IPS DF 6.9 (cell line): Measurements from ENCODE around the gene SLC35G3.
"Not testable (repeated sequence)": the region's sequence is repeated elsewhere in the genome, so short reads cannot be mapped to it uniquely, and the experiment has no call there.

Experiments
- DNase-seq: peaks from one replicate; pipeline ENCODE4 v3.0.0-alpha.2; 2013; ENCODE audit warnings: low read depth, low spot score
- H3K27ac ChIP-seq: one replicate; pipeline ENCODE4 v1.5.1; 2013; ENCODE audit warnings: low read length, control low read depth
- H3K27me3 ChIP-seq: 2 replicates; pipeline ENCODE4 v1.6.1; 2013; ENCODE audit warnings: mild to moderate bottlenecking, low read length; ENCODE audit not compliant: control insufficient read depth, insufficient read depth
- H3K36me3 ChIP-seq: 2 replicates; pipeline ENCODE4 v1.6.1; 2013; ENCODE audit warnings: low read length; ENCODE audit not compliant: control insufficient read depth, insufficient read depth
- H3K4me1 ChIP-seq: 2 replicates; pipeline ENCODE4 v1.6.1; 2013; ENCODE audit warnings: low read length; ENCODE audit not compliant: control insufficient read depth, insufficient read depth
- H3K4me3 ChIP-seq: 2 replicates; pipeline ENCODE4 v1.5.1; 2013; ENCODE audit warnings: mild to moderate bottlenecking, low read length
- H3K9me3 ChIP-seq: 2 replicates; pipeline ENCODE4 v1.6.1; 2013; ENCODE audit warnings: low read length, inconsistent platforms; ENCODE audit not compliant: control insufficient read depth, insufficient read depth
- WGBS: extraction: QIAGEN DNeasy Blood & Tissue Kit; methylation state at CpG from one replicate; pipeline ENCODE4 v1.1.7; 2013; ENCODE audit warnings: mixed read lengths, missing lambda C conversion rate; ENCODE audit not compliant: insufficient read length, insufficient coverage; 5-methylcytosine and 5-hydroxymethylcytosine counted together

The SLC35G3 gene

DNA sequence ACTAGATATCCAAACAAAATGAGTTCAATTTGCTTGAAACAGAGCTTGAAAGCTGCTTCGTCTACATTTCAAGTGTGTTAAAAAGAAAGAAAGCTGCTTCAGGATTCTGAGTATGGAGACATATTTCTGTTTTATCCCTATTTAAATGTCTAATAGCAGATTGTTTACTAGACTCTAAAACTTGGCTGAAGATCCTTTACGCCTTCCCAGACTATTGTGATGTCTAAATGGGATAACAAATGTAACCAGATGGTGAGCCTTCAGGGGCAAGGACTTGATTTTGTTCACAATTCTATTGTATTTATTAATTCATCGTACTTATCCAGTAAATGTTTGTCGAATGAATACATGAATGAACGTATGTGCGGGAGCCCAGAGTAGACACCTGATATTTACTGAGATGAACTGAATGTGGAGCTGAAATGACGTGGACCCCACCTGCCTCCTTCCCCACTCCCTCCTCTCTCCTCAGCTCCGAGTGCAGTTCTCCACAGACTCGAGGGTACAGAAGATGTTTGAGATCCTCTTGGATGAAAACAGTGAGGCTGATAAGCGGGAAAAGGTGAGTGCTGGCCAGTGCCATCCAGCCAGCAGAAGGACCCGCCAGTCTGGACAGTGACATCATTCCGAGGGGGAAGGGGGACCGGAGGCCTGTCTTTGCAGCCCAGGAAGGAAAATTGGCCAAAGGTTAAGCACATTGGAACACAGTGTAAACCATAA, 41.6 kb downstream of the SLC35G3 start:
- Histone ChIP-seq H3K36me3 (no peaks in the 10 kb centered on the region), H3K4me3 (no peak overlapping the region), H3K9me3 (no peaks in the 10 kb centered on the region), H3K4me1 (no peaks in the 10 kb centered on the region), H3K27me3 (no peaks in the 10 kb centered on the region), H3K27ac (no peak overlapping the region)
- no peak for DNase-seq
- WGBS = no CpG with 5 or more reads among the region's 13 CpGs

GRCh38 chr17:35151080-35151479, 43.1 kb downstream of the SLC35G3 start:
- H3K27ac ChIP-seq, H3K27me3 ChIP-seq, H3K9me3 ChIP-seq, DNase-seq, H3K4me1 ChIP-seq, H3K36me3 ChIP-seq, H3K4me3 ChIP-seq: not testable (repeated sequence)
- WGBS = no CpG with 5 or more reads among the region's 29 CpGs

DNA sequence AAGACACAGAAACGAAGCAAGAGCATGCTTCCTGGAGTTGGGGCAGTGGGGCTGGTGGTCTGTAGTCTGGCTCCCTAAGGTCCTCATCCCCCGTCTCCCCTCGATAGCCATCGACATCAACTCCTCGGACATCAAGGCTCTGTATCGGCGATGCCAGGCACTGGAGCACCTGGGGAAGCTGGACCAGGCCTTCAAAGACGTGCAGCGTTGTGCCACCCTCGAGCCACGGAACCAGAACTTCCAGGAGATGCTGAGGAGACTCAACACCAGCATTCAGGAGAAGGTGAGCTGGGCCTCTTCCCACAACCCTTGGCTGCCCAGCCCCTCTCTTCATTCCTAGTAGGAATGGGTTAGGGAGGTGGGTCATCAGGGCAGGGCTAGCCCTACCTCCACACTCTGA, 44.3 kb downstream of the SLC35G3 start:
- no peak for DNase-seq
- no peaks in the 10 kb centered on the region for H3K9me3 ChIP-seq
- no peaks in the 10 kb centered on the region for H3K36me3 ChIP-seq
- H3K4me3 ChIP-seq = no peak overlapping the region
- H3K27me3 ChIP-seq = no peaks in the 10 kb centered on the region
- H3K27ac ChIP-seq = no peak overlapping the region
- WGBS = no CpG with 5 or more reads among the region's 11 CpGs
- H3K4me1 ChIP-seq = no peaks in the 10 kb centered on the region

GRCh38 chr17:35148144-35148543, 46.0 kb downstream of the SLC35G3 start:
- Histone ChIP-seq H3K9me3 (no peaks in the 10 kb centered on the region), H3K4me1 (no peaks in the 10 kb centered on the region), H3K27me3 (no peaks in the 10 kb centered on the region), H3K36me3 (no peaks in the 10 kb centered on the region), H3K27ac (no peak overlapping the region), H3K4me3 (no peak overlapping the region)
- no CpG with 5 or more reads among the region's 9 CpGs for WGBS
- DNase-seq = no peak

DNA sequence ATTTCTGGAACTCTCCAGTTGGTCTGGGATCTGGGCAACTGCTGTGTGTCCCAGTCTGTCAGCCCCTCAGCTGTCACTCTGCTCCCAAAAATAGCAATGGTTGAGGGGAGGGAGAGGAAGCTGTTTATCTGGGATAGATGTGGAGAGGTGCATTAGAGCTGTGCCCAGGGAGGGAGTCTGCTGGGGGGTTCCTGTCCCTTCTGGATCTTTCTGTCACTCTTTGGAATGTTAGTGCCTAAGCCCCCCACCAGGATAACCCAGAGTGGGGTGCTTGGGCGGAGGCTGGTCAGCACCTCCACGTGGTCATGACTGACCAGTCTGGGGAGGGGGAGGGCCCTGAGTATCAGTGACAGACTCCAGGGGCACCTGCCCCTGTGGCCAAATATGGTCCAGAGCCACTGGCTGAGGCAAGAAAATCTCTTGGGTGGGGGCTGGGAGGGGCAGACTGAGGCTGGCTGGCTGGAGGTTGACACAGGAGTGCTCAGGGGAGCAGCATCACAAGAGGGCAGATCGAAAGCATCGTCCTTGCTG, 46.8 kb downstream of the SLC35G3 start, which contains the start of gene UNC45B:
UNC45B (plus strand) TSS at position 443 of the 531 bp plus-strand sequence. CDS start 447 bp downstream, outside the sequence.
- no CpG with 5 or more reads among the region's 4 CpGs for WGBS
- Histone ChIP-seq H3K27ac (no peak within 1 kb of the TSS), H3K9me3 (no peaks in the 10 kb centered on the region), H3K4me1 (no peaks in the 10 kb centered on the region), H3K36me3 (no peaks in the 10 kb centered on the region), H3K27me3 (no peaks in the 10 kb centered on the region), H3K4me3 (no peak within 1 kb of the TSS)
- DNase-seq = no peak

DNA sequence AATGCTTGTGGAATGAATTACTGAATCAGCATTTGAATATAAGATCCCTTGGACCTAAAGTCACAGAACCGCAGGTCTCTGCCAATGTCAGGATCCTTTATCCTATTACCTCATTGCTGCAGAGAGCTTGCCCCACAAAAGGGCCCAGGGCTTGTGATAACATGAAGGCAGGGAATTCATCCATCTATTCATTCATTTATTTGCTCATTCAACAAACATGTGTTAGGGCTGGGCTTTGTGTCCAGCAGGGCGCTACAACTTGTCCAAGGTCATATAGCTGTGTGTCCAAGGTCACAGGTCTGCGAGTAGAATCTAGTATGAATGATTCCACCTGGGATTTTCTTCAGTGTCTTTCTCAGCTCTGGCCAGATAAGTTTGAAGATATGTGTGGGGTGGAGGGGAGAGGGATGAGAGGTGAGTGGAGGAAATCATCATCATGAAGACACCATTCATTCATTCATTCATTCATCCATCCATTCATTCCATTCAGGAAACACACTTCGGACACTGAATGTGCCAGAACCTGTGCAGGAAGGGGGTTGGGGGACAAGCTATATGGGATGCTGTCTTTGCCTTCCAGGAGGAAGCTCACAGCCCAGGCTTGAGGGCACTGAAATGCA, 47.9 kb downstream of the SLC35G3 start:
- no peaks in the 10 kb centered on the region for H3K36me3 ChIP-seq
- no peak overlapping the region for H3K4me3 ChIP-seq
- no peaks in the 10 kb centered on the region for H3K27me3 ChIP-seq
- no peaks in the 10 kb centered on the region for H3K9me3 ChIP-seq
- no peaks in the 10 kb centered on the region for H3K4me1 ChIP-seq
- no peak overlapping the region for H3K27ac ChIP-seq
- WGBS = no CpG with 5 or more reads among the region's 4 CpGs
- DNase-seq = no peak

DNA sequence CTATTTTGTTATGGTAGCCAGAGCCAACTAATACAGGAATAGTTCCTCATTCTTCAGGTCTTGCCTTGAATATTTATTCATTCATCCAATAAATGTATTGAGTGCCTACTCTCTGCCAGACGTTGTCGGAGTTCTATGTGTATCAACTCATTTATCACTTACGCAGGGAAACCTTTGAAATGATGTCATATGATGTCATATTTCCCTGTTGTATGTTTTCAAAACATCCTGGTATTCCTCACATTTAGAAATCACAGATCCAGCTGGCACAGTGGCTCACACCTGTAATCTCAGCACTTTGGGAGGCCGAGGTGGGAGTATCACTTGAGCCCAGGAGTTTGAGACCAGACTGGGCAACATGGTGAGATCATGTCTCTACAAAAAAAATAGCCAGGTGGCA, 49.4 kb downstream of the SLC35G3 start:
- Histone ChIP-seq H3K4me3 (no peak overlapping the region), H3K27me3 (no peaks in the 10 kb centered on the region), H3K27ac (no peak overlapping the region), H3K9me3 (no peaks in the 10 kb centered on the region), H3K36me3 (0 out of 2 replicates have a peak, but pooled peaks cover under 1% of the 10 kb centered on the region), H3K4me1 (no peaks in the 10 kb centered on the region)
- no CpG with 5 or more reads among the region's 4 CpGs for WGBS
- no peak for DNase-seq
